ENCODE data around the gene CCSER1.

DNA sequence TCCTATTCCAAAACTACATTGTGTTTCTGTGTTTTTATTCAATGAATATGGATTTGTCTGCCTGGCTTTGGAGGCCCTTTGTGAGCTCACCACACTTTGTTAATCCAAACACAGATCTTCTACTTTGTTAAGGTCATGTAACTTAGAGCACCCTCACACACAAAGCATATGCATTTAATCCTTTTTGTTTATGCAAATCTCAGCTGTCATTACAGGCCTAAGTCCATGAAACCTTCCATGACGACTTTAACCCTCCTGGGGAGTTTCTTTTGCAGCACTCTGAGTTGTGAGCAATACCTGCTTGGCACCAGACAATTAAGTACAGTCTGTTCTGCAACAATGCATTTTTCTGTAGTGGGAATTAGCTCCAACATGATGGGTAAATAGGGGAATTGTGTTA is 14.9 kb downstream of the CCSER1 start:
- TF ChIP-seq, protein P1, sequence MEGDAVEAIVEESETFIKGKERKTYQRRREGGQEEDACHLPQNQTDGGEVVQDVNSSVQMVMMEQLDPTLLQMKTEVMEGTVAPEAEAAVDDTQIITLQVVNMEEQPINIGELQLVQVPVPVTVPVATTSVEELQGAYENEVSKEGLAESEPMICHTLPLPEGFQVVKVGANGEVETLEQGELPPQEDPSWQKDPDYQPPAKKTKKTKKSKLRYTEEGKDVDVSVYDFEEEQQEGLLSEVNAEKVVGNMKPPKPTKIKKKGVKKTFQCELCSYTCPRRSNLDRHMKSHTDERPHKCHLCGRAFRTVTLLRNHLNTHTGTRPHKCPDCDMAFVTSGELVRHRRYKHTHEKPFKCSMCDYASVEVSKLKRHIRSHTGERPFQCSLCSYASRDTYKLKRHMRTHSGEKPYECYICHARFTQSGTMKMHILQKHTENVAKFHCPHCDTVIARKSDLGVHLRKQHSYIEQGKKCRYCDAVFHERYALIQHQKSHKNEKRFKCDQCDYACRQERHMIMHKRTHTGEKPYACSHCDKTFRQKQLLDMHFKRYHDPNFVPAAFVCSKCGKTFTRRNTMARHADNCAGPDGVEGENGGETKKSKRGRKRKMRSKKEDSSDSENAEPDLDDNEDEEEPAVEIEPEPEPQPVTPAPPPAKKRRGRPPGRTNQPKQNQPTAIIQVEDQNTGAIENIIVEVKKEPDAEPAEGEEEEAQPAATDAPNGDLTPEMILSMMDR (IDR thresholded peaks at IDR 0.05; ENCODE audit: insufficient read depth, low read length, poor library complexity, severe bottlenecking): no peak
- no peak for TF ChIP-seq EZH2phosphoT487 (conservative IDR thresholded peaks at IDR 0.05; ENCODE audit: low read length)

Measured in SU-DHL-6 (cell line).